Measurements from ENCODE around the gene MYO15B. TPM values are rescaled to one million over a fixed set of nuclear protein-coding genes. Genes with fewer than 3 reads are reported as not detected.

MYO15B gene
- total RNA-seq, result 0.18 and 2.6 TPM in 2 replicates

DNA sequence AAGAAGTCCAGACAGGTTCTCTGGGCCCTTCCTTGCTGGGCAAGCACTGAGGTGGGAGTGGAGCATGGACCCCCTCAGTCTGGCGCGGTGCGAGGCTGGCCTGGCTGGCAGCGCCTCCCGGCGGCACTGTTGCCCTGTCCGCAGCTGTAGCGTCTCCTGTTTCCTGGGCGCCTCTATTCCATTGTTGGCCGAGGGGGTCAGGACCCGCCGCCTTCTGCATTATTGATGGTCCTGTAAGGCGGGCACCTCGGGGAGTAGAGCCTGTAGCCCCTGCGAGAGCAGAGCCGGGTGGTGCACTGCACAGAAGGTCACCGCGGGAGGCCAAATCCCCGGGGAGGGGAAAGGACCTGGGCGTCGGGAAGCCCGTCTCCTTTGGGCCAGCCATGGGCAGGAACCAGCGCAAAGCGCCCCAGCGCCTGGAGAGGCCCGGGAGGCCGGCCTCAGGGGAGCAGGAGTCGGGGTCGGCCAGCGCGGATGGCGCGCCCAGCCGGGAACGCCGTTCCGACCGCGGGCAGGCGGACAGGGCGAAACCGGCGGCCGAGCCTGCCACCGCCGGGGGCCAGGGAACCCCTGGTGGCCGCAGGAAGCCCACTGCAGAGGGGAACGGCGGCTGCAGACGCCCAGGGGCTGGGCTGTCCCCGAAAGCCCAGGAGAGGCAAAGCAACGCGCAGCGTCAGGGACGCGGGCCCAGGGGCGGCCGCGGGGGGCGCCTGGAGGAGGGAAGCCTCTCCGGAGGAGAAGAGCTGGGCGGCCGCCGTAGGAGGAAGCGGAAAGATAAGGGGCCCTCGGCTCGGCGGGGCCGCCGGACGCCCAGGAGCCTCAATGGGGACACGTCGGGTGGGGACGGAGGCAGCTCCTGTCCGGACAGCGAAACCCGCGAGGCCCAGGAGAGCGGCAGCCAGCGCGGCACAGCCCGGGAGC is at the start of gene MYO15B:
Gene MYO15B, plus strand, starts transcription at position 126 of the 921 bp plus-strand sequence. Its CDS starts 258 bp downstream, at position 384.

DNA sequence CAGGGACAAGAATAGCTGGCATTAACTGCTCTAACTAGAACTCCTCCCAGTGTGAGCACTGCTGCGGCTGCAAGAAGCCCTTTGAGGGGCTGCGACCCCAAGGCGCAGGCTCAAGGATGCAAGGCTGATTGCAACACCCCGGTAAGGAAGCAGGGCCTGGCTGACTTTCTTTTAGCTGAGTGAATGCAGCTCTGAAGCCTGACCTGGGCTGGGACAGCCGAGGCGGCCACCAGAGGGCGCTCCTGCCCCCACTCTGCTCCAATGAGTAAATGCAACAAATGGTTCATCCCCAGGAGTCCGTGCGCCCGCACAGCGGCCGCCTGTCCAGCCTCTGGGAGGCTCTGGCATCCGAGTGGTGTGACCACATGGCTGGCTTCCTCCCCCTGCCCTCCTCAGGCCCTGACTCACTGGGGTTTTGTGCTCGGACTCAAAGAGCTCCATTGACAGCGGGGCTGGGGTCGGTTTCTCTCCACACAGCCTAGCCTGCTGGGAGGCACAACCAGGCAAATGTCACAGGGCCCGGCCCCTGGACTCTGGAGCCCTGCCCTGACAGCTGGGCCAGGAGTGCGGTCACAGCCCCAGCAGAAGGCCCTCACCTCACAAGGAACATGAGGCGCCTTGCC is 45.4 kb downstream of the MYO15B start, which contains the start of gene SMIM5:
Gene SMIM5, plus strand, starts transcription at position 572 of the 623 bp plus-strand sequence. CDS start 6,768 bp downstream, outside the sequence.

DNA sequence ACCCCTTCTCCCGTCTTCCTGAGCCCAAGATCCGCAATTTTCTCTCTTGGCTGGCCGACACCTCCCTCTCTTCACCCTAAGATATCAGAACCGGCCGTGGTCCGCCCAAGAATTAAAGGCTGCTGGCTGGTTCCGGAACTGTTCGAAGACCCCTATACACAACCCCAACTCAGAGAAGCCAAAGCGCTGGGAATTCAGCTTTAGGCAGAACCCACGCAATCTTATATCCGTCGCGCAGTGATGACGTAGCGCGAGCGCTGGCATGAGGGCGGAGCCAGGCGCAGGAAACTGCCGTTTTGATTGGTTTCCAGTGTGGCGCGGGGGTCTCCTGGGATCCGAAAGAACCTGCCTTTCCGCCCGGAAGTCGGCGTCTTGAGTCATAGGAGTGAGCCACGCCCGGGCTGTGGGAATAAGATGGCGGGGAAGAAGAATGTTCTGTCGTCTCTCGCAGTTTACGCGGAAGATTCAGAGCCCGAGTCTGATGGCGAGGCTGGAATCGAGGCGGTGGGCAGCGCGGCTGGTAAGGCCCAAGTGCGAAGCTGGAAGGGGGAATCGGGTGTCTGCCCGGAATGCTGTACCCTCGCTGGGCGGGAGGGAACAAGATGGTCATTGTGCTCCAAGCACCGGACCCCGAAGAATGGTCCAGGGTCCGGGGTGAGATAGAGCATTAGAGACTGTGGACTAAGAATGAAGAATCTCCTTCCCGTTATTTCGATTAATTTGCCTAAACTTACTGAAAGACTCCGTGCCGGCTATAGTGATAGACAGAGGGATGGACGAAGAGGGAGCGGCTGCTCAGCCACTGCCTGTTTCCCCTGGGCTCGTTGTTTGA is 79.6 kb downstream of the MYO15B start, which contains the start of the genes RECQL5 and SAP30BP:
Gene RECQL5, minus strand, starts transcription at position 196 of the 832 bp plus-strand sequence. CDS start 597 bp downstream, outside the sequence.
Gene SAP30BP, plus strand, starts transcription at position 380 of the 832 bp plus-strand sequence. Its CDS starts 35 bp downstream, at position 415.

Other genes starting within 250 kb of the MYO15B start
- gene GRB2, start 182.1 kb upstream of the MYO15B start, total RNA-seq, result 75.0 and 92.3 TPM in 2 replicates
- gene TMEM94, start 131.2 kb upstream of the MYO15B start, total RNA-seq, result 38.1 and 42.5 TPM in 2 replicates
- 6.3 and 8.2 TPM in 2 replicates for gene CASKIN2, start 72.3 kb upstream of the MYO15B start, total RNA-seq
- 14.7 and 15.4 TPM in 2 replicates for gene TSEN54, start 71.3 kb upstream of the MYO15B start, total RNA-seq
- under 0.01 and 0.89 TPM in 2 replicates for gene LLGL2, start 62.1 kb upstream of the MYO15B start, total RNA-seq
- 0.18 TPM in 1 of 2 replicates, not detected in the other for gene SMIM5, start 45.6 kb downstream of the MYO15B start, total RNA-seq
- 18.3 and 21.6 TPM in 2 replicates for gene RECQL5, start 79.4 kb downstream of the MYO15B start, total RNA-seq
- gene SAP30BP, start 79.5 kb downstream of the MYO15B start, total RNA-seq, result 80.1 and 106 TPM in 2 replicates
- gene ITGB4, start 133.7 kb downstream of the MYO15B start, total RNA-seq, result not detected in 2 replicates
- gene GALK1, start 177.4 kb downstream of the MYO15B start, total RNA-seq, result 62.2 and 70.3 TPM in 2 replicates
- gene UNK, start 197.0 kb downstream of the MYO15B start, total RNA-seq, result 13.6 and 32.3 TPM in 2 replicates

Data from myometrial cell (primary cell).